Esophagus squamous epithelium (tissue), 4 donors: ENCODE results near the gene EFCAB5.

ENCODE experiments used
- POLR2A ChIP-seq, 4 donors: fragments of 450-650 bp; IDR thresholded peaks; one replicate each; pipeline ENCODE4 v1.6.1; 2017; ENCODE audit warnings: antibody characterized with exemption in 4 of 4, mild to moderate bottlenecking in 4 of 4, moderate library complexity in 3 of 4
- TF ChIP-seq, protein P1 (sequence below), 6 experiments: fragments of 450-650 bp in 4 of 6; fragments of 200-600 bp in 2 of 6; sonication (generic) in 2 of 6; IDR thresholded peaks; one replicate each; pipeline ENCODE4 v1.5.1; 2016 to 2019; ENCODE audit warnings: antibody characterized with exemption in 6 of 6, mild to moderate bottlenecking in 4 of 6, moderate library complexity in 4 of 6

- TF ChIP-seq, protein P1, sequence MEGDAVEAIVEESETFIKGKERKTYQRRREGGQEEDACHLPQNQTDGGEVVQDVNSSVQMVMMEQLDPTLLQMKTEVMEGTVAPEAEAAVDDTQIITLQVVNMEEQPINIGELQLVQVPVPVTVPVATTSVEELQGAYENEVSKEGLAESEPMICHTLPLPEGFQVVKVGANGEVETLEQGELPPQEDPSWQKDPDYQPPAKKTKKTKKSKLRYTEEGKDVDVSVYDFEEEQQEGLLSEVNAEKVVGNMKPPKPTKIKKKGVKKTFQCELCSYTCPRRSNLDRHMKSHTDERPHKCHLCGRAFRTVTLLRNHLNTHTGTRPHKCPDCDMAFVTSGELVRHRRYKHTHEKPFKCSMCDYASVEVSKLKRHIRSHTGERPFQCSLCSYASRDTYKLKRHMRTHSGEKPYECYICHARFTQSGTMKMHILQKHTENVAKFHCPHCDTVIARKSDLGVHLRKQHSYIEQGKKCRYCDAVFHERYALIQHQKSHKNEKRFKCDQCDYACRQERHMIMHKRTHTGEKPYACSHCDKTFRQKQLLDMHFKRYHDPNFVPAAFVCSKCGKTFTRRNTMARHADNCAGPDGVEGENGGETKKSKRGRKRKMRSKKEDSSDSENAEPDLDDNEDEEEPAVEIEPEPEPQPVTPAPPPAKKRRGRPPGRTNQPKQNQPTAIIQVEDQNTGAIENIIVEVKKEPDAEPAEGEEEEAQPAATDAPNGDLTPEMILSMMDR (IDR thresholded peaks at IDR 0.05) = no peak
- TF ChIP-seq POLR2A (IDR thresholded peaks at IDR 0.05) = no peak
Measured at GRCh38 chr17:30103921-30104320, 162.5 kb downstream of the EFCAB5 start.
